ENCODE data around the gene OR10J5.

DNA sequence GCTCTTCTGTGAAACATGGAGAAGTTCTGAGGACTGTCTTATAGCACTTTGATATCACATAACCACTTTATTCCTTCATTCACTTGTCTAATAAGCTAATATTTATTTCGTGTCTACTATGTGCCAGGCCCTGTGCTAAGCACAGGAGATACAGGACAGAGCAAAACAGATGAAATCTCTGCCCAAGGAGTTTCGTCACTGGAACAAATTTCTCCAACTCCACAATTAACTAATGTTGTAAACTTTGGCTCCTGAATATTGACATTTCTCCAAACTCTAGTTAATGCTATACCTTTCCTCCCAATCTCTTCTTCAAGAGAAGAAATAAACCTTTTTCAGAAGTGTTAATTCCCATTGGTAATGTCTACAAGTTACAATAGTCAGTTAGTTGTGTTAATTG lies 24.8 kb upstream of the OR10J5 start:
- TF ChIP-seq CTCF (IDR thresholded peaks at IDR 0.05) (no peak), POLR2A (IDR thresholded peaks at IDR 0.05; ENCODE audit: low read length) (no peak), HDAC2 (IDR thresholded peaks at IDR 0.05) (no peak)
